Measurements from ENCODE around the gene RASGRF2.

RASGRF2 gene

GRCh38 chr5:80990971-80991370 is 30.8 kb downstream of the RASGRF2 start:
- no peak overlapping the region for H3K27ac ChIP-seq
- DNase-seq (ENCODE audit: low read depth, low spot score) = no peak

GRCh38 chr5:80995908-80996307 is 35.7 kb downstream of the RASGRF2 start:
- no peaks in the 10 kb centered on the region for H3K36me3 ChIP-seq (ENCODE audit: insufficient read depth, low read length)
- H3K4me3 ChIP-seq = no peak overlapping the region
- H3K27ac ChIP-seq = no peak overlapping the region
- H3K9ac ChIP-seq (ENCODE audit: insufficient read length) = no peak overlapping the region
- H3K9me3 ChIP-seq (ENCODE audit: low read depth, low read length) = no peaks in the 10 kb centered on the region
- no peak for TF ChIP-seq FOXP2 (optimal IDR thresholded peaks at IDR 0.05; ENCODE audit: control extremely low read depth, extremely low read length, insufficient read depth)
- TF ChIP-seq EZH2 (IDR thresholded peaks at IDR 0.05) = no peak
- TF ChIP-seq POLR2AphosphoS5 (IDR thresholded peaks at IDR 0.05; ENCODE audit: borderline replicate concordance, low read depth, low read length) = no peak
- DNase-seq (ENCODE audit: low read depth, low spot score) = no peak

More at GRCh38 chr5:80990971-80991370, 30.8 kb downstream of the RASGRF2 start:
- Histone ChIP-seq H3K9ac (ENCODE audit: insufficient read length) (no peak overlapping the region), H3K4me3 (no peak overlapping the region), H3K9me3 (ENCODE audit: low read depth, low read length) (no peaks in the 10 kb centered on the region), H3K36me3 (ENCODE audit: insufficient read depth, low read length) (no peaks in the 10 kb centered on the region)
- TF ChIP-seq EZH2 (IDR thresholded peaks at IDR 0.05) (no peak), FOXP2 (optimal IDR thresholded peaks at IDR 0.05; ENCODE audit: control extremely low read depth, extremely low read length, insufficient read depth) (no peak), POLR2AphosphoS5 (IDR thresholded peaks at IDR 0.05; ENCODE audit: borderline replicate concordance, low read depth, low read length) (no peak)

- Histone ChIP-seq H3K9me3 (ENCODE audit: low read depth, low read length) (no peaks in the 10 kb centered on the region), H3K36me3 (ENCODE audit: insufficient read depth, low read length) (no peaks in the 10 kb centered on the region), H3K9ac (ENCODE audit: insufficient read length) (no peak overlapping the region), H3K4me3 (no peak overlapping the region), H3K27ac (no peak overlapping the region)
- no peak for DNase-seq (ENCODE audit: low read depth, low spot score)
- TF ChIP-seq FOXP2 (optimal IDR thresholded peaks at IDR 0.05; ENCODE audit: control extremely low read depth, extremely low read length, insufficient read depth) = no peak
- TF ChIP-seq POLR2AphosphoS5 (IDR thresholded peaks at IDR 0.05; ENCODE audit: borderline replicate concordance, low read depth, low read length) = no peak
- no peak for TF ChIP-seq EZH2 (IDR thresholded peaks at IDR 0.05)
These were observed 38.4 kb downstream of the RASGRF2 start for GRCh38 chr5:80998590-80998979.

- no peak overlapping the region for H3K9ac ChIP-seq (ENCODE audit: insufficient read length)
- TF ChIP-seq FOXP2 (optimal IDR thresholded peaks at IDR 0.05; ENCODE audit: control extremely low read depth, extremely low read length, insufficient read depth) (no peak), EZH2 (IDR thresholded peaks at IDR 0.05) (no peak), POLR2AphosphoS5 (IDR thresholded peaks at IDR 0.05; ENCODE audit: borderline replicate concordance, low read depth, low read length) (no peak)
- no peak for DNase-seq (ENCODE audit: low read depth, low spot score)
- no peak overlapping the region for H3K4me3 ChIP-seq
- H3K27ac ChIP-seq = no peak overlapping the region
- H3K9me3 ChIP-seq (ENCODE audit: low read depth, low read length) = no peaks in the 10 kb centered on the region
- H3K36me3 ChIP-seq (ENCODE audit: insufficient read depth, low read length) = no peaks in the 10 kb centered on the region
These were observed 43.7 kb downstream of the RASGRF2 start for GRCh38 chr5:81003811-81004386.

- Histone ChIP-seq H3K27ac (no peak overlapping the region), H3K36me3 (ENCODE audit: insufficient read depth, low read length) (no peaks in the 10 kb centered on the region), H3K9ac (ENCODE audit: insufficient read length) (no peak overlapping the region), H3K4me3 (no peak overlapping the region), H3K9me3 (ENCODE audit: low read depth, low read length) (no peaks in the 10 kb centered on the region)
- no peak for TF ChIP-seq EZH2 (IDR thresholded peaks at IDR 0.05)
- no peak for TF ChIP-seq FOXP2 (optimal IDR thresholded peaks at IDR 0.05; ENCODE audit: control extremely low read depth, extremely low read length, insufficient read depth)
- no peak for TF ChIP-seq POLR2AphosphoS5 (IDR thresholded peaks at IDR 0.05; ENCODE audit: borderline replicate concordance, low read depth, low read length)
- DNase-seq (ENCODE audit: low read depth, low spot score) = no peak
These were observed 45.5 kb downstream of the RASGRF2 start for GRCh38 chr5:81005708-81006107.

GRCh38 chr5:81006231-81006630 is 46.1 kb downstream of the RASGRF2 start:
- H3K4me3 ChIP-seq = no peak overlapping the region
- TF ChIP-seq EZH2 (IDR thresholded peaks at IDR 0.05) = no peak
- no peak for TF ChIP-seq FOXP2 (optimal IDR thresholded peaks at IDR 0.05; ENCODE audit: control extremely low read depth, extremely low read length, insufficient read depth)
- no peak for TF ChIP-seq POLR2AphosphoS5 (IDR thresholded peaks at IDR 0.05; ENCODE audit: borderline replicate concordance, low read depth, low read length)
- H3K9me3 ChIP-seq (ENCODE audit: low read depth, low read length) = no peaks in the 10 kb centered on the region
- H3K27ac ChIP-seq = no peak overlapping the region
- no peak for DNase-seq (ENCODE audit: low read depth, low spot score)
- no peaks in the 10 kb centered on the region for H3K36me3 ChIP-seq (ENCODE audit: insufficient read depth, low read length)
- H3K9ac ChIP-seq (ENCODE audit: insufficient read length) = no peak overlapping the region

GRCh38 chr5:81006947-81007636 is 46.9 kb downstream of the RASGRF2 start:
- H3K9ac ChIP-seq (ENCODE audit: insufficient read length) = no peak overlapping the region
- DNase-seq (ENCODE audit: low read depth, low spot score) = no peak
- no peaks in the 10 kb centered on the region for H3K36me3 ChIP-seq (ENCODE audit: insufficient read depth, low read length)
- H3K27ac ChIP-seq = no peak overlapping the region
- TF ChIP-seq EZH2 (IDR thresholded peaks at IDR 0.05) = no peak
- no peaks in the 10 kb centered on the region for H3K9me3 ChIP-seq (ENCODE audit: low read depth, low read length)
- no peak overlapping the region for H3K4me3 ChIP-seq

GRCh38 chr5:81007637-81008027 is 47.5 kb downstream of the RASGRF2 start:
- TF ChIP-seq EZH2 (IDR thresholded peaks at IDR 0.05) = no peak
- TF ChIP-seq FOXP2 (optimal IDR thresholded peaks at IDR 0.05; ENCODE audit: control extremely low read depth, extremely low read length, insufficient read depth) = no peak
- TF ChIP-seq POLR2AphosphoS5 (IDR thresholded peaks at IDR 0.05; ENCODE audit: borderline replicate concordance, low read depth, low read length) = no peak
- no peak overlapping the region for H3K27ac ChIP-seq
- H3K9me3 ChIP-seq (ENCODE audit: low read depth, low read length) = no peaks in the 10 kb centered on the region
- no peaks in the 10 kb centered on the region for H3K36me3 ChIP-seq (ENCODE audit: insufficient read depth, low read length)
- DNase-seq (ENCODE audit: low read depth, low spot score) = no peak
- H3K4me3 ChIP-seq = no peak overlapping the region
- no peak overlapping the region for H3K9ac ChIP-seq (ENCODE audit: insufficient read length)
